MM.1S (cell line): ENCODE data around the gene ETNK2.

Source experiments
- EZH2 ChIP-seq: fragments of 300-600 bp; sonication (generic); optimal IDR thresholded peaks from 2 replicates; pipeline ENCODE3; 2017; ENCODE audit warnings: low read depth, mild to moderate bottlenecking, antibody characterized with exemption, low read length, mixed read lengths
- TF ChIP-seq, protein P1 (sequence below): fragments of 300-600 bp; sonication (generic); IDR thresholded peaks from 2 replicates; pipeline ENCODE4 v1.5.1; 2016; ENCODE audit warnings: antibody characterized with exemption, low read length, mixed read lengths

DNA sequence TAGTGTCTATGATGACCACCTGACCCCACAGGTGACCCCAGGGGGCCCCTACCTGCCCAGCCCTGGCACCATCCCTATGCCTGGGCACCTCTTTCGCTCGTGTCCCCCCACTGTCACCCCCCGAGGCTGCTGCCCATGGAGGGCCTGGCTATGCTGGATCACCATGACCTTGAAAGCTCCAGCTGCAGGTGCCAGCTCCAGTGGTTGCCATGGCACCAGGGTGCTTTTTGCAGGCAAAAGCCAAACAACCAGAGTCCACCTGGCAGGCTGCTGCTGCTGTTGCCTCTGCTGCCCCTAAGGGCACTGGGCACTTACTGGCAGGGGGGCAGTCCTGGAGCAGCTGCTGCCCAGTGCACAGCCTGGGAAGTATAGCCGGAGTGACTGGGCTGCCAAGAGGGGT, 21.7 kb downstream of the ETNK2 start:
- TF ChIP-seq, protein P1, sequence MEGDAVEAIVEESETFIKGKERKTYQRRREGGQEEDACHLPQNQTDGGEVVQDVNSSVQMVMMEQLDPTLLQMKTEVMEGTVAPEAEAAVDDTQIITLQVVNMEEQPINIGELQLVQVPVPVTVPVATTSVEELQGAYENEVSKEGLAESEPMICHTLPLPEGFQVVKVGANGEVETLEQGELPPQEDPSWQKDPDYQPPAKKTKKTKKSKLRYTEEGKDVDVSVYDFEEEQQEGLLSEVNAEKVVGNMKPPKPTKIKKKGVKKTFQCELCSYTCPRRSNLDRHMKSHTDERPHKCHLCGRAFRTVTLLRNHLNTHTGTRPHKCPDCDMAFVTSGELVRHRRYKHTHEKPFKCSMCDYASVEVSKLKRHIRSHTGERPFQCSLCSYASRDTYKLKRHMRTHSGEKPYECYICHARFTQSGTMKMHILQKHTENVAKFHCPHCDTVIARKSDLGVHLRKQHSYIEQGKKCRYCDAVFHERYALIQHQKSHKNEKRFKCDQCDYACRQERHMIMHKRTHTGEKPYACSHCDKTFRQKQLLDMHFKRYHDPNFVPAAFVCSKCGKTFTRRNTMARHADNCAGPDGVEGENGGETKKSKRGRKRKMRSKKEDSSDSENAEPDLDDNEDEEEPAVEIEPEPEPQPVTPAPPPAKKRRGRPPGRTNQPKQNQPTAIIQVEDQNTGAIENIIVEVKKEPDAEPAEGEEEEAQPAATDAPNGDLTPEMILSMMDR: no peak
- no peak for TF ChIP-seq EZH2
